ENCODE results near the gene GLI1. TPM values are rescaled to one million over a fixed set of nuclear protein-coding genes. Genes with fewer than 3 reads are reported as not detected.

The GLI1 gene
- total RNA-seq, 2 donors from 2014 or later = 3.4 to 6.4 TPM

- Mint-ChIP-seq H3K27me3 (ENCODE audit: insufficient read depth) (peaks cover 48% of the 10 kb centered on the region), H3K36me3 (ENCODE audit: low read depth) (no peaks in the 10 kb centered on the region), H3K9me3 (no peaks in the 10 kb centered on the region), H3K4me1 (peaks cover under 1% of the 10 kb centered on the region), H3K4me3 (no peak overlapping the region), H3K27ac (no peak overlapping the region)
- Histone ChIP-seq H3K9ac (ENCODE audit: extremely low read depth, low read length, poor library complexity, severe bottlenecking) (no peak overlapping the region), H3K27ac (ENCODE audit: low read depth, low read length) (no peak overlapping the region), H3K27me3 (ENCODE audit: control insufficient read depth, insufficient read depth, low read length, poor library complexity, severe bottlenecking) (peaks cover 29% of the 10 kb centered on the region), H3K4me1 (ENCODE audit: control insufficient read depth, insufficient read depth, low read length) (no peaks in the 10 kb centered on the region), H3K4me3 (ENCODE audit: low read length) (no peak overlapping the region), H3K36me3 (ENCODE audit: control insufficient read depth, insufficient read depth, low read length) (no peaks in the 10 kb centered on the region), H3K9me3 (ENCODE audit: control insufficient read depth, low read length) (no peaks in the 10 kb centered on the region)
- TF ChIP-seq CTCF (conservative IDR thresholded peaks at IDR 0.05) = no peak
- DNase-seq = no peak
- WGBS, 2 experiments (ENCODE audit: insufficient coverage in 1 of 2, insufficient read length in 1 of 2) = 88 to 96% methylated on average over 9 to 11 of the region's 11 CpGs
Observed at GRCh38 chr12:57467915-57468314, 8.3 kb downstream of the GLI1 start.

- H3K4me1 Mint-ChIP-seq = no peaks in the 10 kb centered on the region
- H3K4me1 ChIP-seq (ENCODE audit: control insufficient read depth, insufficient read depth, low read length) = no peaks in the 10 kb centered on the region
- no peaks in the 10 kb centered on the region for H3K36me3 Mint-ChIP-seq (ENCODE audit: low read depth)
- DNase-seq = no peak
- H3K9me3 Mint-ChIP-seq = no peaks in the 10 kb centered on the region
- WGBS, 2 experiments (ENCODE audit: insufficient coverage in 1 of 2, insufficient read length in 1 of 2) = 79 to 91% methylated on average over 4 to 10 of the region's 10 CpGs
- no peak overlapping the region for H3K27ac Mint-ChIP-seq
- peaks cover 52% of the 10 kb centered on the region for H3K27me3 Mint-ChIP-seq (ENCODE audit: insufficient read depth)
- no peak overlapping the region for H3K4me3 ChIP-seq (ENCODE audit: low read length)
- TF ChIP-seq CTCF (conservative IDR thresholded peaks at IDR 0.05) = no peak
- H3K9ac ChIP-seq (ENCODE audit: extremely low read depth, low read length, poor library complexity, severe bottlenecking) = no peak overlapping the region
- no peak overlapping the region for H3K27ac ChIP-seq (ENCODE audit: low read depth, low read length)
- H3K27me3 ChIP-seq (ENCODE audit: control insufficient read depth, insufficient read depth, low read length, poor library complexity, severe bottlenecking) = peaks cover 44% of the 10 kb centered on the region
- no peaks in the 10 kb centered on the region for H3K36me3 ChIP-seq (ENCODE audit: control insufficient read depth, insufficient read depth, low read length)
- no peak overlapping the region for H3K4me3 Mint-ChIP-seq
- no peaks in the 10 kb centered on the region for H3K9me3 ChIP-seq (ENCODE audit: control insufficient read depth, low read length)
Observed at GRCh38 chr12:57469296-57470164, 9.9 kb downstream of the GLI1 start.

GRCh38 chr12:57470286-57470969 is 10.8 kb downstream of the GLI1 start:
- 94 to 95% methylated on average over 13 to 14 of the region's 14 CpGs for WGBS, 2 experiments (ENCODE audit: insufficient coverage in 1 of 2, insufficient read length in 1 of 2)
- peaks cover 53% of the 10 kb centered on the region for H3K27me3 Mint-ChIP-seq (ENCODE audit: insufficient read depth)
- Histone ChIP-seq H3K27ac (ENCODE audit: low read depth, low read length) (no peak overlapping the region), H3K9me3 (ENCODE audit: control insufficient read depth, low read length) (no peaks in the 10 kb centered on the region), H3K9ac (ENCODE audit: extremely low read depth, low read length, poor library complexity, severe bottlenecking) (no peak overlapping the region), H3K4me3 (ENCODE audit: low read length) (no peak overlapping the region), H3K36me3 (ENCODE audit: control insufficient read depth, insufficient read depth, low read length) (no peaks in the 10 kb centered on the region), H3K4me1 (ENCODE audit: control insufficient read depth, insufficient read depth, low read length) (no peaks in the 10 kb centered on the region), H3K27me3 (ENCODE audit: control insufficient read depth, insufficient read depth, low read length, poor library complexity, severe bottlenecking) (peaks cover 44% of the 10 kb centered on the region)
- no peaks in the 10 kb centered on the region for H3K9me3 Mint-ChIP-seq
- H3K27ac Mint-ChIP-seq = no peak overlapping the region
- no peak overlapping the region for H3K4me3 Mint-ChIP-seq
- H3K4me1 Mint-ChIP-seq = peaks cover 1% of the 10 kb centered on the region
- TF ChIP-seq CTCF (conservative IDR thresholded peaks at IDR 0.05) = no peak
- H3K36me3 Mint-ChIP-seq (ENCODE audit: low read depth) = no peaks in the 10 kb centered on the region
- DNase-seq = no peak

Measured in endodermal cell (in vitro differentiated cells).